Neuronal stem cell (in vitro differentiated cells): ENCODE results near the gene FOXO3.

Experiments
- DNase-seq: peaks from one replicate; pipeline ENCODE4 v3.0.0-alpha.2; 2013; ENCODE audit warnings: low spot score
- H2AFZ ChIP-seq: one replicate; pipeline ENCODE4 v1.6.1; 2013; ENCODE audit warnings: mild to moderate bottlenecking, low read length, inconsistent platforms
- H2AK5ac ChIP-seq: 2 replicates; pipeline ENCODE4 v1.6.1; 2013; ENCODE audit warnings: low read depth, mild to moderate bottlenecking, inconsistent platforms, low read length, moderate library complexity, mixed read lengths
- H2BK120ac ChIP-seq: 2 replicates; pipeline ENCODE4 v1.6.1; 2013; ENCODE audit warnings: low read depth, mild to moderate bottlenecking, inconsistent platforms, low read length, moderate library complexity, mixed read lengths
- H2BK12ac ChIP-seq: one replicate; pipeline ENCODE4 v1.6.1; 2013; ENCODE audit warnings: low read length, inconsistent platforms
- H2BK15ac ChIP-seq: 2 replicates; pipeline ENCODE4 v1.6.1; 2013; ENCODE audit warnings: mild to moderate bottlenecking, low read length, inconsistent platforms, mixed read lengths
- H2BK5ac ChIP-seq: one replicate; pipeline ENCODE4 v1.6.1; 2013; ENCODE audit warnings: inconsistent platforms, mild to moderate bottlenecking, low read length, moderate library complexity
- H3K14ac ChIP-seq: one replicate; pipeline ENCODE4 v1.6.1; 2013; ENCODE audit warnings: low read length, inconsistent platforms
- H3K18ac ChIP-seq: 2 replicates; pipeline ENCODE4 v1.6.1; 2013; ENCODE audit warnings: low read length, inconsistent platforms
- H3K23ac ChIP-seq: 2 replicates; pipeline ENCODE4 v1.6.1; 2013; ENCODE audit warnings: low read depth, mild to moderate bottlenecking, mixed read lengths, low read length, inconsistent platforms; ENCODE audit not compliant: poor library complexity
- H3K27ac ChIP-seq: replicated peaks from 3 replicates; pipeline ENCODE4 v1.5.1; 2013; ENCODE audit warnings: low read length, inconsistent platforms
- H3K27me3 ChIP-seq, 3 experiments: 2 replicates each; pipeline ENCODE4 v1.6.1; 2013; ENCODE audit warnings: low read length in 3 of 3, mild to moderate bottlenecking in 2 of 3, inconsistent platforms in 1 of 3, low read depth in 1 of 3, mixed read lengths in 1 of 3, moderate library complexity in 1 of 3; ENCODE audit not compliant: control insufficient read depth in 3 of 3, insufficient read depth in 3 of 3
- H3K36me3 ChIP-seq, 2 donors: replicated peaks in 1 of 2; 2 replicates each; pipeline ENCODE4 v1.6.1; 2013; ENCODE audit warnings: low read length in 2 of 2; ENCODE audit not compliant: control insufficient read depth in 2 of 2, insufficient read depth in 2 of 2
- H3K4ac ChIP-seq: 2 replicates; pipeline ENCODE4 v1.6.1; 2013; ENCODE audit warnings: inconsistent platforms, mild to moderate bottlenecking, low read length, moderate library complexity
- H3K4me1 ChIP-seq, 2 donors: 1 replicate in 1 of 2; 2 replicates in 1 of 2; pipeline ENCODE4 v1.6.1; 2013; ENCODE audit warnings: low read length in 2 of 2, low read depth in 1 of 2; ENCODE audit not compliant: control insufficient read depth in 2 of 2, insufficient read depth in 1 of 2
- H3K4me2 ChIP-seq: one replicate; pipeline ENCODE4 v1.6.1; 2013; ENCODE audit warnings: mild to moderate bottlenecking, low read length, inconsistent platforms; ENCODE audit not compliant: insufficient read depth, poor library complexity, severe bottlenecking
- H3K4me3 ChIP-seq, 2 donors: 2 replicates each; pipeline ENCODE4 v1.5.1; 2013; ENCODE audit warnings: low read length in 2 of 2, mild to moderate bottlenecking in 2 of 2, inconsistent platforms in 1 of 2, moderate library complexity in 1 of 2
- H3K79me1 ChIP-seq: one replicate; pipeline ENCODE4 v1.6.1; 2013; ENCODE audit warnings: low read depth, mild to moderate bottlenecking, inconsistent platforms, low read length, moderate library complexity
- H3K9ac ChIP-seq: one replicate; pipeline ENCODE4 v1.6.1; 2013; ENCODE audit warnings: mild to moderate bottlenecking, low read depth, low read length, inconsistent platforms; ENCODE audit not compliant: poor library complexity
- H3K9me3 ChIP-seq, 2 donors: replicated peaks in 1 of 2; 2 replicates each; pipeline versions ENCODE3 to v1.6.1; 2013; ENCODE audit warnings: low read length in 2 of 2, mild to moderate bottlenecking in 2 of 2, inconsistent platforms in 1 of 2, low read depth in 1 of 2, mixed read lengths in 1 of 2, moderate library complexity in 1 of 2; ENCODE audit not compliant: control insufficient read depth in 2 of 2, insufficient read depth in 1 of 2
- H4K8ac ChIP-seq: one replicate; pipeline ENCODE4 v1.6.1; 2013; ENCODE audit warnings: low read depth, mild to moderate bottlenecking, inconsistent platforms, low read length, moderate library complexity
- H4K91ac ChIP-seq: one replicate; pipeline ENCODE4 v1.6.1; 2013; ENCODE audit warnings: low read length, low read depth, mild to moderate bottlenecking, inconsistent platforms; ENCODE audit not compliant: poor library complexity
- WGBS, 2 donors: extraction: QIAGEN DNeasy Blood & Tissue Kit; methylation state at CpG; one replicate each; pipeline ENCODE4 v1.1.7; 2013; ENCODE audit warnings: missing lambda C conversion rate in 2 of 2, mixed read lengths in 1 of 2; ENCODE audit not compliant: insufficient read length in 2 of 2, insufficient replicate concordance in 1 of 2; ENCODE audit errors: extremely low coverage in 2 of 2; 5-methylcytosine and 5-hydroxymethylcytosine counted together

The FOXO3 gene

GRCh38 chr6:108710030-108710429 is 149.3 kb downstream of the FOXO3 start:
- Histone ChIP-seq H3K4ac (no peak overlapping the region), H3K4me2 (no peak overlapping the region), H2AFZ (no peak overlapping the region), H2BK15ac (no peak overlapping the region), H2BK12ac (no peak overlapping the region), H3K18ac (no peak overlapping the region), H3K79me1 (no peaks in the 10 kb centered on the region), H4K91ac (no peak overlapping the region), H3K23ac (no peak overlapping the region), H3K9ac (no peak overlapping the region), H3K9me3 (no peaks in the 10 kb centered on the region), H3K27me3 (peaks cover 0 to 5% (median 0%) of the 10 kb centered on the region in 3 experiments), H3K4me3 (no peak overlapping the region), H2BK120ac (no peak overlapping the region), H3K27ac (no peak overlapping the region), H3K36me3 (no peaks in the 10 kb centered on the region), H3K4me1 (peaks cover 0 to 3% of the 10 kb centered on the region in 2 donors), H4K8ac (peak overlapping the region; percentile 88), H3K14ac (no peak overlapping the region), H2BK5ac (no peak overlapping the region), H2AK5ac (no peak overlapping the region)
- no peak for DNase-seq
- WGBS, 2 donors = no CpG with 5 or more reads among the region's 4 CpGs

GRCh38 chr6:108710551-108710950 is 149.8 kb downstream of the FOXO3 start:
- DNase-seq = no peak
- Histone ChIP-seq H3K9me3 (no peaks in the 10 kb centered on the region), H2BK5ac (no peak overlapping the region), H3K4me3 (no peak overlapping the region), H2BK120ac (no peak overlapping the region), H3K23ac (no peak overlapping the region), H3K27me3 (peaks cover 0 to 5% (median 0%) of the 10 kb centered on the region in 3 experiments), H3K36me3 (no peaks in the 10 kb centered on the region), H3K27ac (no peak overlapping the region), H3K4ac (no peak overlapping the region), H4K91ac (no peak overlapping the region), H2BK15ac (no peak overlapping the region), H4K8ac (no peak overlapping the region), H3K9ac (no peak overlapping the region), H3K18ac (no peak overlapping the region), H3K4me1 (peaks cover 0 to 3% of the 10 kb centered on the region in 2 donors), H3K4me2 (no peak overlapping the region), H2AK5ac (no peak overlapping the region), H3K79me1 (no peaks in the 10 kb centered on the region), H3K14ac (no peak overlapping the region), H2BK12ac (no peak overlapping the region), H2AFZ (no peak overlapping the region)
- WGBS, 2 donors = no CpG with 5 or more reads among the region's 7 CpGs

GRCh38 chr6:108711071-108711470 is 150.4 kb downstream of the FOXO3 start:
- Histone ChIP-seq H3K4me3 (no peak overlapping the region), H3K27ac (no peak overlapping the region), H2BK12ac (no peak overlapping the region), H2BK5ac (no peak overlapping the region), H3K23ac (no peak overlapping the region), H3K9ac (no peak overlapping the region), H3K79me1 (no peaks in the 10 kb centered on the region), H3K4ac (no peak overlapping the region), H3K18ac (no peak overlapping the region), H3K4me1 (peaks cover 0 to 3% of the 10 kb centered on the region in 2 donors), H3K36me3 (no peaks in the 10 kb centered on the region), H3K4me2 (no peak overlapping the region), H3K14ac (no peak overlapping the region), H3K9me3 (no peaks in the 10 kb centered on the region), H2AFZ (no peak overlapping the region), H3K27me3 (peaks cover 0 to 5% (median 0%) of the 10 kb centered on the region in 3 experiments), H2BK15ac (no peak overlapping the region), H2AK5ac (no peak overlapping the region), H4K8ac (no peak overlapping the region), H2BK120ac (no peak overlapping the region), H4K91ac (no peak overlapping the region)
- no CpG with 5 or more reads among the region's 5 CpGs for WGBS, 2 donors
- no peak for DNase-seq

- Histone ChIP-seq H4K8ac (no peak overlapping the region), H3K36me3 (no peaks in the 10 kb centered on the region), H3K9ac (no peak overlapping the region), H3K18ac (no peak overlapping the region), H3K79me1 (no peaks in the 10 kb centered on the region), H2BK12ac (no peak overlapping the region), H3K4ac (no peak overlapping the region), H2AFZ (no peak overlapping the region), H3K27me3 (peaks cover 0 to 5% (median 0%) of the 10 kb centered on the region in 3 experiments), H3K23ac (no peak overlapping the region), H2AK5ac (no peak overlapping the region), H3K9me3 (no peaks in the 10 kb centered on the region), H3K27ac (no peak overlapping the region), H2BK5ac (no peak overlapping the region), H3K4me3 (no peak overlapping the region), H3K4me1 (peaks cover 0 to 1% of the 10 kb centered on the region in 2 donors), H3K14ac (no peak overlapping the region), H4K91ac (no peak overlapping the region), H2BK15ac (no peak overlapping the region), H3K4me2 (no peak overlapping the region), H2BK120ac (no peak overlapping the region)
- no peak for DNase-seq
- no CpG with 5 or more reads among the region's 5 CpGs for WGBS, 2 donors
Measured at GRCh38 chr6:108711826-108712225, 151.1 kb downstream of the FOXO3 start.
